ENCODE measurements around the gene CCR8.
A peak's percentile ranks its signal among the peaks of the same experiment; 100 is the strongest.

The CCR8 gene

GRCh38 chr3:39378088-39378487 lies 48.6 kb downstream of the CCR8 start (continued):
- TF ChIP-seq PRDM4 (tag by site-specific recombination; IDR thresholded peaks at IDR 0.05) (no peak), ZNF214 (tag by site-specific recombination; IDR thresholded peaks at IDR 0.05; ENCODE audit: borderline replicate concordance) (no peak), SCRT1 (tag by site-specific recombination; IDR thresholded peaks at IDR 0.05; ENCODE audit: borderline replicate concordance) (peak; percentile 59; the same call in 1 of the 2 replicates), ZNF529 (tag by site-specific recombination; IDR thresholded peaks at IDR 0.05; ENCODE audit: insufficient replicate concordance) (no peak), ZNF623 (tag by site-specific recombination; IDR thresholded peaks at IDR 0.05) (no peak), ZSCAN23 (tag by site-specific recombination; IDR thresholded peaks at IDR 0.05) (no peak)

- Histone ChIP-seq H3K36me3 (ENCODE audit: control insufficient read depth in 2 of 2, insufficient read depth in 1 of 2, low read length in 2 of 2) (no peaks in the 10 kb centered on the region), H3K4me3 (ENCODE audit: low read depth, low read length) (no peak overlapping the region), H3K4me1 (ENCODE audit: control insufficient read depth, insufficient read depth, low read length) (no peaks in the 10 kb centered on the region), H3K27ac (ENCODE audit: extremely low read depth, low read depth, low read length) (no peak overlapping the region), H3K9me3 (ENCODE audit: control insufficient read depth, insufficient read depth, low read depth, low read length) (no peaks in the 10 kb centered on the region)
- TF ChIP-seq ZNF37A (tag by site-specific recombination; IDR thresholded peaks at IDR 0.05), result no peak
- POLR2A ChIA-PET, result interaction anchor here (0.7 kb wide), 1 partner anchor 16 kb away, joined by 3 read pairs; no protein-coding TSS in a partner anchor
- CTCF ChIA-PET, result interaction anchor here (0.6 to 2.0 kb wide), 9 partner anchors 10 to 188 kb away, joined by 3 to 7 read pairs (median 4); no protein-coding TSS in a partner anchor
These were observed 49.7 kb downstream of the CCR8 start for GRCh38 chr3:39378957-39379777.

- Histone ChIP-seq H3K27ac (ENCODE audit: extremely low read depth, low read depth, low read length) (no peak overlapping the region), H3K9me3 (ENCODE audit: control insufficient read depth, insufficient read depth, low read depth, low read length) (no peaks in the 10 kb centered on the region), H3K4me3 (ENCODE audit: low read depth, low read length) (no peak overlapping the region), H3K36me3 (ENCODE audit: control insufficient read depth in 2 of 2, insufficient read depth in 1 of 2, low read length in 2 of 2) (no peaks in the 10 kb centered on the region), H3K4me1 (ENCODE audit: control insufficient read depth, insufficient read depth, low read length) (no peaks in the 10 kb centered on the region)
- ChIA-PET POLR2A (interaction anchor here (0.7 kb wide), 1 partner anchor 15 kb away, joined by 3 read pairs; no protein-coding TSS in a partner anchor), CTCF (no interaction called here)
- no peak for TF ChIP-seq ZNF423 (tag by site-specific recombination; IDR thresholded peaks at IDR 0.05)
- TF ChIP-seq PRDM6 (tag by site-specific recombination; IDR thresholded peaks at IDR 0.05), result no peak
- no peak for TF ChIP-seq ZNF280D (tag by site-specific recombination; IDR thresholded peaks at IDR 0.05)
- no peak for TF ChIP-seq ZNF629 (tag by site-specific recombination; IDR thresholded peaks at IDR 0.05)
- no peak for TF ChIP-seq INSM2 (tag by site-specific recombination; IDR thresholded peaks at IDR 0.05)
- TF ChIP-seq ZBTB10 (tag by site-specific recombination; IDR thresholded peaks at IDR 0.05), result no peak
- no peak for TF ChIP-seq TSHZ1 (tag by site-specific recombination; IDR thresholded peaks at IDR 0.05; ENCODE audit: borderline replicate concordance)
These were observed 50.3 kb downstream of the CCR8 start for GRCh38 chr3:39379778-39380155.

Measured in HEK293 (cell line).